Duodenal mucosa (tissue), 2 donors: Measurements from ENCODE around the gene CEP128.

Experiments used
- H3K27ac ChIP-seq: one replicate; pipeline ENCODE4 v1.7.0; 2013; ENCODE audit warnings: low read depth, low read length
- H3K27me3 ChIP-seq, 2 donors: one replicate each; pipeline ENCODE4 v1.7.0; 2013; ENCODE audit warnings: low read length in 2 of 2, control low read depth in 1 of 2; ENCODE audit not compliant: insufficient read depth in 2 of 2, control insufficient read depth in 1 of 2
- H3K36me3 ChIP-seq, 2 donors: one replicate each; pipeline ENCODE4 v1.7.0; 2013; ENCODE audit warnings: low read length in 2 of 2, control low read depth in 1 of 2; ENCODE audit not compliant: insufficient read depth in 2 of 2, control insufficient read depth in 1 of 2
- H3K4me1 ChIP-seq, 2 donors: one replicate each; pipeline ENCODE4 v1.7.0; 2013; ENCODE audit warnings: low read length in 2 of 2, control low read depth in 1 of 2; ENCODE audit not compliant: insufficient read depth in 2 of 2, control insufficient read depth in 1 of 2
- H3K4me3 ChIP-seq, 2 donors: one replicate each; pipeline ENCODE4 v1.7.0; 2013; ENCODE audit warnings: low read length in 2 of 2, low read depth in 1 of 2
- H3K9ac ChIP-seq, 2 donors: one replicate each; pipeline ENCODE4 v1.7.0; 2013; ENCODE audit warnings: low read length in 2 of 2, low read depth in 1 of 2
- H3K9me3 ChIP-seq, 2 donors: one replicate each; pipeline ENCODE4 v1.7.0; 2013; ENCODE audit warnings: low read length in 2 of 2, control low read depth in 1 of 2; ENCODE audit not compliant: control insufficient read depth in 1 of 2

CEP128 gene

GRCh38 chr14:80491650-80492049 is 449.9 kb downstream of the CEP128 start:
- Histone ChIP-seq H3K9ac (no peak overlapping the region), H3K27me3 (no peaks in the 10 kb centered on the region), H3K4me1 (peaks cover 6% of the 10 kb centered on the region in 2 donors), H3K4me3 (no peak overlapping the region), H3K9me3 (no peaks in the 10 kb centered on the region), H3K27ac (no peak overlapping the region), H3K36me3 (no peaks in the 10 kb centered on the region)

GRCh38 chr14:80491131-80491530 is 450.4 kb downstream of the CEP128 start:
- H3K4me3 ChIP-seq = no peak overlapping the region
- no peaks in the 10 kb centered on the region for H3K9me3 ChIP-seq
- H3K27ac ChIP-seq = no peak overlapping the region
- H3K9ac ChIP-seq = no peak overlapping the region
- H3K4me1 ChIP-seq = peaks cover 6% of the 10 kb centered on the region in 2 donors
- no peaks in the 10 kb centered on the region for H3K27me3 ChIP-seq
- H3K36me3 ChIP-seq = no peaks in the 10 kb centered on the region

GRCh38 chr14:80489513-80489912 is 452.0 kb downstream of the CEP128 start:
- Histone ChIP-seq H3K27ac (no peak overlapping the region), H3K36me3 (no peaks in the 10 kb centered on the region), H3K9me3 (no peaks in the 10 kb centered on the region), H3K4me3 (no peak overlapping the region), H3K9ac (no peak overlapping the region), H3K4me1 (peaks cover 6% of the 10 kb centered on the region in 2 donors), H3K27me3 (no peaks in the 10 kb centered on the region)

- Histone ChIP-seq H3K27ac (no peak overlapping the region), H3K9ac (no peak overlapping the region), H3K4me1 (no peaks in the 10 kb centered on the region), H3K4me3 (no peak overlapping the region), H3K27me3 (no peaks in the 10 kb centered on the region), H3K9me3 (no peaks in the 10 kb centered on the region), H3K36me3 (no peaks in the 10 kb centered on the region)
These were observed 455.8 kb downstream of the CEP128 start for GRCh38 chr14:80485764-80486163.

- H3K36me3 ChIP-seq = no peaks in the 10 kb centered on the region
- no peaks in the 10 kb centered on the region for H3K9me3 ChIP-seq
- H3K4me3 ChIP-seq = no peak overlapping the region
- H3K9ac ChIP-seq = no peak overlapping the region
- H3K4me1 ChIP-seq = no peaks in the 10 kb centered on the region
- no peak overlapping the region for H3K27ac ChIP-seq
- no peaks in the 10 kb centered on the region for H3K27me3 ChIP-seq
These were observed 458.2 kb downstream of the CEP128 start for GRCh38 chr14:80483331-80483730.

- H3K9me3 ChIP-seq = peaks cover 3 to 7% of the 10 kb centered on the region in 2 donors
- no peaks in the 10 kb centered on the region for H3K36me3 ChIP-seq
- no peaks in the 10 kb centered on the region for H3K27me3 ChIP-seq
- no peak overlapping the region for H3K4me3 ChIP-seq
- H3K4me1 ChIP-seq = no peaks in the 10 kb centered on the region
- no peak overlapping the region for H3K27ac ChIP-seq
- no peak overlapping the region for H3K9ac ChIP-seq
These were observed 464.0 kb downstream of the CEP128 start for GRCh38 chr14:80477388-80478160.

- H3K36me3 ChIP-seq = no peaks in the 10 kb centered on the region
- no peaks in the 10 kb centered on the region for H3K27me3 ChIP-seq
- no peak overlapping the region for H3K27ac ChIP-seq
- H3K9ac ChIP-seq = no peak overlapping the region
- no peaks in the 10 kb centered on the region for H3K4me1 ChIP-seq
- H3K4me3 ChIP-seq = no peak overlapping the region
- peaks cover 3 to 8% of the 10 kb centered on the region in 2 donors for H3K9me3 ChIP-seq
These were observed 466.5 kb downstream of the CEP128 start for GRCh38 chr14:80475074-80475473.

- Histone ChIP-seq H3K27me3 (no peaks in the 10 kb centered on the region), H3K36me3 (no peaks in the 10 kb centered on the region), H3K4me3 (no peak overlapping the region), H3K9me3 (peaks cover 7 to 8% of the 10 kb centered on the region in 2 donors), H3K9ac (no peak overlapping the region), H3K27ac (no peak overlapping the region), H3K4me1 (no peaks in the 10 kb centered on the region)
These were observed 473.0 kb downstream of the CEP128 start for GRCh38 chr14:80468331-80469122.

GRCh38 chr14:80465546-80466220 is 475.9 kb downstream of the CEP128 start:
- Histone ChIP-seq H3K9ac (no peak overlapping the region), H3K4me3 (no peak overlapping the region), H3K27ac (no peak overlapping the region), H3K9me3 (peaks cover 0 to 4% of the 10 kb centered on the region in 2 donors), H3K36me3 (no peaks in the 10 kb centered on the region), H3K27me3 (no peaks in the 10 kb centered on the region), H3K4me1 (no peaks in the 10 kb centered on the region)
